Kidney tubule cell (primary cell): ENCODE measurements around the gene PPP2R2C.

Experiments used
- DNase-seq: peaks from one replicate; pipeline ENCODE4 v3.0.0-alpha.2; 2018; ENCODE audit warnings: low spot score

Gene PPP2R2C

DNA sequence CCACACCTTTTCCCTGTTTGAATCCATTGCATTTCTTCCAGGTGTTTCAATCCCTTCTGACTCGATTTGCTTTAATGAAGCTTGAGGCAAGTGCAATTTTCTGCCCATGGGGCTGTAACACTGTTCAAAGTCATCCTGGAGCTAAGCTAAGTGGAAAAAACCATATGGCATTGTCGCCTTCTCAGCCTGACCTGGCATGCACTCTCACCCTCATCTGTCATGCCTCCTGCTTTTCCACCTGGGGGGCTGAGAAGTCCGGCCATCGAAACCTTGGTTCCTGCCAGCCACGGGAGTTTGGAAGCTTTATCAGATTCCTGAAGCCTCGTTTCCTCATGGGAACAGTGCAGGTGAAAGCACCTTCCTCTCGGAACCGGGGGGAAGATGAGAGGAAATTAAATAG, 164.5 kb downstream of the PPP2R2C start:
- no peak for DNase-seq

DNA sequence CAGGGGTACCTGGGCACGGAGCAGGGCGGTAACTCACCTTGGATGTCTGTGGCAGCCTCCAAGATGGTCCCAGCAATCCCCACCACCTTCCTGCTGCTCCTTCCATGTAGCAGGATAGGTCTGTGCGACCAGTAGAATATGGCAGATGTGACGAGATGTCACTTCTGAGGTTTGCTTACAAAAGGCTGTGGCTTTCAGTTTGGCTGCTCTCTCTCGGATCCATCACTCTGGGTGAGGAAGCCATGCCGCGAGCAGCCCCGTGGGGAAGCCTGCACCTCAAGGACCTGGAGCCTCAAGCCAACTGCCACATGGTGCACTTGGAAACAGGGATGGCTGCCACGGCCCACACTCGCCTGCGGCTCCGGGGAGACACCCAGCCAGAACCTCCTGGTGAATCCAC, 165.2 kb downstream of the PPP2R2C start:
- no peak for DNase-seq

DNA sequence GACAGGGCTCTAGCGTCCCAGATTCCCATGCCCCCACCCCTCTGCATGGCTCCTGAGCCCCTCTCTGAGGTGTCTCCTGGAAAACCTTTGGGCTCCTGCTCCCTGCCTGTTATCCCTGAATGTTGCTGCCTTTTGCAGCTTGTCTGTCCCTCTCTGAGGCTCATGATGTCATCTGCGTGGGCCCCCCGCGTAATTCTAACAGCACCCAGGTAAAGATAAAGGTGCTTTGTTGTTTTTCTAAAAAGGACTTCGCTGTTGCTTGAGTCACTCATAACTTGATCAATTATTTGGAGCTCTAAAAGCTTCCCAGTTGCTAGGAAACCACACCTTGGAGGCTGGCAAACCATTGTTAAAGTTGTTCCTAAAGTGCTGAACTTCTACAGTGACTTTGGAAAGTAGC, 166.1 kb downstream of the PPP2R2C start:
- DNase-seq = no peak

DNA sequence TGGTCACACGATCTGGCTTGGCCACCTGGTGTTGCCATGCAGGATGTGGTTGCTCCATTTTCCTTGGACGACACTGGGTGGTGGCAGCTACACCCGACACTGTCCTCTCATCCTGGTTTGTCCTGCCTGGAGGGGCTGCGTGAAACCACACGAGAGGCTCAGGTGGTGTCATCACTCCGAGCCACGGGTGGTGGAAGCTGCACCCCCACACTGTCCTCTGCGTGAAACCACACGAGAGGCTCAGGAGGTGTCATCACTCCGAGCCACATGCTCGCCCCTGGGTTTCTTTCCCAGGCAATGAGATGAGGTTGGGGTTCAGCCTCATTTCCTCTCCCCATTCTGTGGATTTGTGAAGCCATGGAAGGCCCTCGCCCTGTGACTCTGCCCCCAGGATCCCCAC, 168.5 kb downstream of the PPP2R2C start:
- no peak for DNase-seq

DNA sequence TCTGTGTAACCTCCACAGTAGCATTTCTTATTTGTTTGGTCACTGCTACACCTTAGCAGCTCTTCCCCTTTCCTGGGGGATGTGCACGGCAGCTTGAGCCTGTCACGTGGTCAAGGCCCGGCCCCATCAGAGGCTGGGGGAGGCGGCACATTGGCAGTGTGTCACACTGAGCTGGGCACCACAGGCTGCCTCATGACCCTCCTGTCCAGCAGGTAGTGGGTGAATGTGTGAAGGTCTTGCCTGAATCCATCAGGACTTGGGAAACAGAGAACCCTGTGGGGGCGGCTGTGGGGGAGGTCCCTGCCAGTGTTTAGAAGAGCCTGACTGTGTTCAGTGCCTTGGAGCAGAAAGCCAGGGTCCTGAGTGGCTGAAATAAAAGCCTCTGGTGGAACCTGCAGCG, 169.5 kb downstream of the PPP2R2C start:
- DNase-seq = no peak

DNA sequence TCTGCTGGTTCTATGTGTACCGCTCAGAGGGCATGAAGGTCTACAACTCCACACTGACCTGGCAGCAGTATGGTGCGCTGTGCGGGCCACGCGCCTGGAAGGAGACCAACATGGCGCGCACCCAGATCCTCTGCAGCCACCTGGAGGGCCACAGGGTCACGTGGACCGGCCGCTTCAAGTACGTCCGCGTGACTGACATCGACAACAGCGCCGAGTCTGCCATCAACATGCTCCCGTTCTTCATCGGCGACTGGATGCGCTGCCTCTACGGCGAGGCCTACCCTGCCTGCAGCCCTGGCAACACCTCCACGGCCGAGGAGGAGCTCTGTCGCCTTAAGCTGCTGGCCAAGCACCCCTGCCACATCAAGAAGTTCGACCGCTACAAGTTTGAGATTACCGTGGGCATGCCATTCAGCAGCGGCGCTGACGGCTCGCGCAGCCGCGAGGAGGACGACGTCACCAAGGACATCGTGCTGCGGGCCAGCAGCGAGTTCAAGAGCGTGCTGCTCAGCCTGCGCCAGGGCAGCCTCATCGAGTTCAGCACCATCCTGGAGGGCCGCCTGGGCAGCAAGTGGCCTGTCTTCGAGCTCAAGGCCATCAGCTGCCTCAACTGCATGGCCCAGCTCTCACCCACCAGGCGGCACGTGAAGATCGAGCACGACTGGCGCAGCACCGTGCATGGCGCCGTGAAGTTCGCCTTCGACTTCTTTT, 170.5 kb downstream of the PPP2R2C start:
- no peak for DNase-seq

DNA sequence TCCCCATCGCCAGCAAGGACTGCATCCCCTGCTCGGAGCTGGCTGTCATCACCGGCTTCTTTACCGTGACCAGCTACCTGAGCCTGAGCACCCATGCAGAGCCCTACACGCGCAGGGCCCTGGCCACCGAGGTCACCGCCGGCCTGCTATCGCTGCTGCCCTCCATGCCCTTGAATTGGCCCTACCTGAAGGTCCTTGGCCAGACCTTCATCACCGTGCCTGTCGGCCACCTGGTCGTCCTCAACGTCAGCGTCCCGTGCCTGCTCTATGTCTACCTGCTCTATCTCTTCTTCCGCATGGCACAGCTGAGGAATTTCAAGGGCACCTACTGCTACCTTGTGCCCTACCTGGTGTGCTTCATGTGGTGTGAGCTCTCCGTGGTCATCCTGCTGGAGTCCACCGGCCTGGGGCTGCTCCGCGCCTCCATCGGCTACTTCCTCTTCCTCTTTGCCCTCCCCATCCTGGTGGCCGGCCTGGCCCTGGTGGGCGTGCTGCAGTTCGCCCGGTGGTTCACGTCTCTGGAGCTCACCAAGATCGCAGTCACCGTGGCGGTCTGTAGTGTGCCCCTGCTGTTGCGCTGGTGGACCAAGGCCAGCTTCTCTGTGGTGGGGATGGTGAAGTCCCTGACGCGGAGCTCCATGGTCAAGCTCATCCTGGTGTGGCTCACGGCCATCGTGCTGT, 171.2 kb downstream of the PPP2R2C start:
- no peak for DNase-seq

DNA sequence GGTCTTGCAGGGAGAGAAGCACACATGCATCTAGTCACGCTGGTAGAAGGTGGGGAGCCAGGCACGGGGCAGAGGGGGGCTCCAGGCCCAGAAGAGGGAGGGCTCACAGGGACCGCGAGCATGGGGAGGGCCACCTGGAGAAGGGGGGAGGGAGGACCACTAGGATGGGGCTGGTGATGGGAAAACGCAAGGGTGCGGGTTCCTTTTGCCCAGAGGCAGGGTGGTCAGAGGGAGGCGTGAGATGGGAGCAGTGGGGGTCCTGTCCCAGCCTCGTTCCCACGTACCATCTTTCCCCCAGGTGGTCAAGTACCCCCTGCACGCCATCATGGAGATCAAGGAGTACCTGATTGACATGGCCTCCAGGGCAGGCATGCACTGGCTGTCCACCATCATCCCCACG, 172.1 kb downstream of the PPP2R2C start:
- no peak for DNase-seq

DNA sequence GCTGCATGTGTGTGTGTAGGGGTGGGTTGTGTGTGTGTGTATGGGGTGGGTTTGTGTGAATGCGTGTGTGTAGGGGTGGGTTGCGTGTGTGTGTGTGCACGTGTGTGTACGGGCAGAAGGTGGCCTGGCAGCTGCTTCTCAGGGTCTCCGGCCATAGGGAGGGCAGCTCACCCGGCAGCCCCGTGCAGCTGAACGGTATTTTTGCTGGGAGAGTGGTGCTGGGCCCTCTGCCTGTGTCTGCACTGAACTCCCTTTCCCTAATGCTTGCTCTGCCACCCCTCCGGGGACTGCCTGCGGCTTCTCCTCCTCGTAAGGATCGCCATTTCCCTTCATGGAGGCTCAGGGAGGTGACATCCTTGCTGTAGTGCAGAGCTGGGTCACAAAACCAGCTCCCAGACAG, 172.5 kb downstream of the PPP2R2C start:
- DNase-seq = no peak

DNA sequence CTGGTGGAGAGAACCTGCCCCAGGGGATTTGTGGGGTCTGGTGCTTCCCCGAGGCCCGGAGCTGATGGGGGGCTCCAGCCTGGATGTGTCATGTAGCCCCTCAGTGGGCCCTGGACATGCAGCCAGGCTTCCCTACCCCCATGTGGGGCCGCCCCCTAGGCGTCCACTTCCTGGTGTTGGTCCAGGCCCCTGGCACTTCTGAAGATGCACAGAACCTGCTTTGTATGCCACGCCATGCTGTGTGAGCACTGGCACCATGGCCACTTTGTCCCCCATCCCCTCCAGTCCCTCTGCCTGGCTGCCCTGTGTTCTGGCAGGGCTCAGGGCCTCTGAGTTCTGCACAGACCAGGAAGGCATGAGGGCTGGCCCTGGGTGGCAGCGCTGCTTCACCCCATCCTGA, 173.6 kb downstream of the PPP2R2C start:
- DNase-seq = no peak

DNA sequence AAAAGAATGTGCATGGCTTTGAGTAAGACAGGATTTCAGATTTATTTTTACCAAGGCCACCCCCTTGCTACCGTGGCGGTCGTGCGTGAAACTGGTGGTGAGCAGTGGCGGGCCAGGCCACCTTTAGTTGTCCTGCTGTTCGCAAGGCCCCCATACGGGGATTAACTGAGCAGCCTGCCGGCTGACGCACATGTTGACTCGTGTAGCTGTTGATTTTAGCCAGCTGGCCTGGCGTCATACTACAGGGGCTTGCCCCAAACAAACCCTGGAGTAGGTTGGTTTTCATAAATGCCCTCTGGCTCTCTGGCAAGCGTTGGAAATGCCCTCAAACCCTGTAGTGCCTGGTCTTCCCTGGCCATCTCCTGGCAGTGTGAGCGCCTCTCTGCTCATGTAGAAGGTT, 174.4 kb downstream of the PPP2R2C start:
- DNase-seq = no peak

DNA sequence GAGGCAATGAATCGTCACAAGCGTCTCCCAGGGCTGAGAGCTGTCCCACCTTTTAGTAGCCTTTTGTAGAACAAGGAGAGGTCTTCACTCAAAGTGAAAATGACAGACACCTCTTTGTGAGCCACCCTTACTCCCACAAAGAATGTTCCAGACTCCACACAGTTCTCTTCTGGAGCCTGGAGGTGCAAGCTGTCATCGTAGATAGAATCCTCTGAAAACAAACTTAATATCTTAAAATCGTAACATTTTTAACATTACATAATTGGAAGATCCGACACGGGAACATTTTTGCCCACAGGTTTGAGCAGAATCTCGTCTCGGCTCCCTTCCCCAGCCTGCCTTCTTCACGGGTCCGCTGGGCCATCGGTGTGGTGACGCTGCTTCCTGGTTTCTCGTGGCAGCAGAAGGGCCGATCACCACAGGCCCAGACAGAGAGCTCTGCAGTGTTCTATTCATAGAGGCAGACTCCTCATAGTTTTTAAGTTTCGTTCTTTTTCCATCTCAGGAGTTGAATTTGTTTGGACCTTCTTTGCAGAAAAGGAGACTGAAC, 175.1 kb downstream of the PPP2R2C start:
- DNase-seq = no peak

DNA sequence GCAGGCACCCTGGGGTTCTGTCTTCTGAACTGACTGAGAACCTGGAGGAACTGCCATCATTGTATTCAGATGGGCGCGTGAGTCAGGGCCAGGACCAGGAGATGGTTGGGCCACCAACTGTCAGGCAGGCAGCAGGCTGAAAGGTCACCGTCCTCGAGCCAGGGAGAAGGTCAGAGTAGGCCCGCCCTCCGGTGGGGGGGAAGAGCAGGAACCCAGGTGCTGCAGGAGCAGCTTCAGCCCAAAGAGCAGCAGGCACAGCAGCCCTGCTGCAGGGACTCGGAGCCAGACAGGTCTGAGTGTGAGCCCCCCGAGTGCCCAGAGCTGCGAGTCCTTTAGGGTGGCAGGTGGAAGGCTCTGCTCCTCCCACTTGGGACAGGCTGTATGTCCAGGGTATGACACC, 176.4 kb downstream of the PPP2R2C start:
- no peak for DNase-seq

DNA sequence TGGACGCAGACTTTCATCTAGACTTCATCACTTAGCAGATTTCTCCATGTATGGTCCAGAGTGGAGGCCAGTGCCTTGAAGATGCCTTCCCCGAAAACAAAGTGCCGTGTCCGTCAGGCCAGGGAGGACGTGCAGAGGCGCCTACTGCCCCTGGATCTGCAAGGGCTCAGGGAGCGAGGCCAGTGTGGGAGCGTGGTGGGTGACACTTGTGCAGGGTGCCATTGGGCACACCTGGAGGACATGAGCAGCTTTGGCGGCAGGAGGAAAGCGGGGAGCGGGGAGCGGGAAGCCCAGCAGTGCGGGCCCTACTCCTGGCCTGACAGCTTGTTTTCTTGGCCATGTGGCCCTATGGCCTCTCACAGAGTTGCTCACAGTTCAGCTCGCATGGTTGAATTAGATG, 176.9 kb downstream of the PPP2R2C start:
- no peak for DNase-seq

DNA sequence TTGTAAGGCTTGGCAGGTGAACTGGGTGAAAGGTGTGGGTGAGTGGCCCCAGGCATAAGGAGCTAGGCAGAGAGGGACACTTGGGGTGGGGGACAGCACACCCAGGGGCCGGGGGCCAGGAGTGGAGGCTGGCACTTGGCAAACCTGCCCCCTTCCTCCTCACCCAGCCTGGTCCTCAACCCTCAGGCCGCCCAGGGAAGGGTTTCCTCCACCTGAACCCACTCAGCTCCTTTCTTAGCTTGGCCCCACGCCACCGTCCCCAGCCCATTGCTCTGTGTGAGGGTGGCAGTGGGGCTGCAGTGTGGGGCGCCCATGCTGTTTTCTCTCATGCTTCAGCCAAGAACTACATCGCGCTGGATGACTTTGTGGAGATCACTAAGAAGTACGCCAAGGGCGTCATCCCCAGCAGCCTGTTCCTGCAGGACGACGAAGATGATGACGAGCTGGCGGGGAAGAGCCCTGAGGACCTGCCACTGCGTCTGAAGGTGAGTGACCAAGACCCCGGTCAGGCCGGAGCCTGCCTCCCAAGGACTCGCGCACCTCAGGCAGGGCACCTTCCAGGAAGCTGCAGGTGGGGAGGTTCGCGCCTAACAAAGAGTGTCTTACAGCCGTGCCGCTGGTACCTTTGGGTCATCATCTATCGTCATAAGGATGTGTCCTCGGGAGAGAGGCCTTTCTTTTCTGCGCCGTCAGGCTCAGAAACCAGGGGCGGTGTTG, 177.6 kb downstream of the PPP2R2C start:
- DNase-seq = no peak

DNA sequence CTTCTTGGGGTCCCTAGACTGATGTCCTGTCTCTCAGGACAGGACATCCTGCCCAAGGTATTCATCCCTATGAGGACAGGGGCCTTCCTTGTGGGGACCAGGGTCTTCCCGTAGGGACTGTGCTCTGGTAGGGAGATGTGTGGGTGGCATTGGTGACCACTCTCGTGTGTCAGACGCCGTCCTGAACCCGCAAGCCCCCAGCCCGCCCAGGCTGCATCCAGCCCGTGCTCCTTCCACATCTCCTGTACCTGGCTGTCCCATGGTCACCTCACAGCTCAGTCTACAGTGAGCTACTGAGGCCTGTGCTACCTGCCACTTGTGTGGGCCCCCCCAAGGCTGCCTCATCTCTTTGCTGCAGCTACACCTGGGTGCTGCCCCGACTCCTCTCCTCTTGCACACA, 178.8 kb downstream of the PPP2R2C start:
- DNase-seq = no peak

DNA sequence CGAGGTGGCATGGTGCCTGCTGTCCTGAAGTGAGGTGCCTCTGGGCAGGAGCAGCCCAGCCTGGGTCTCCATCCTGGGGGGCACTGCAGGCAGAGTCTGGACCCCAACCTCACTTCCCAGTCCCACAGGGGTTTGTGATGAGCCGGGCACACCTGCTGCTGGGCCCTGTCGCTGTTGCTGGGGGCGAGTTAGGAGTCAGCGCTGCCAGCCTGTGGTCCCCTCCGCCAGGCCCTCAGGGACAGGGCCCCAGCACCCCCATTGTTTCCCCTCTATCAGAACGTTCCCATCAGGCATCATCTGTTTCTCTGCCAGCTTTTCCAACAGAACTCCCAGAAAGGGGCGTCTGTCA, 179.3 kb downstream of the PPP2R2C start:
- DNase-seq = no peak

DNA sequence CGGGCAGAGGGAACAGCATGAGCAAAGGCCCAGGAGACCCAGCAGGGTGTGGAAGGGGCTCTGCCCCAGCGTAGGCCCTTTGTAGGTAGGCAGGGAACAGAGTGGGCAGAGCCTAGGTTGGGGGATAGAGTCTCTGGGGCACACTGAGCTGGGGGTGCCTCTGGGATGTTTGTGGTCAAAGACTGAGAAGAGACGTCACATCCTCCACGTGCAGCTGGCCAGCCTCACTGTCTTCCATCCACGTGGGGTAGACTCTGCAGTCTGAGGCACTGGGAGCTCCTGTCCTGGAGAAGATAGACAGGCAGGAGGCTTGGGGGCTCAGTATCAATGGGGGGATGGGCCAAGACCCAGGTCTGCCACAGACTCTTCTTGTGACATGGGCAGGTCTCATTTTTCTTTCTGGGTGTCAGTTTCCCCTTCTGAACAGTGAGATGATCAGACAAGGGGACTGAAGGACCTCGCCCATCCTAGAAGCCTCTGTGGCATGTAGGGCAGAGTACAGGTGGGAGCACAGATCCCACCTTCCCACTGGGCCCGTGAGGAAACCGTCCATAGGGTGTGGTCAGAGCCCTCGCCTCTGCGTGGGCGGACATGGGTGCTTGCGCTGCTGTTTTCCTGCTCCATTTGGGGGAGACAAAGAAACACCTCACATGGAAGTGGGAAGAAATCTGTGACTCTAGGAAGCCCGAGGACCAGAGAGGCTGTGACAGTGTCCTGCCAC, 179.9 kb downstream of the PPP2R2C start:
- no peak for DNase-seq

DNA sequence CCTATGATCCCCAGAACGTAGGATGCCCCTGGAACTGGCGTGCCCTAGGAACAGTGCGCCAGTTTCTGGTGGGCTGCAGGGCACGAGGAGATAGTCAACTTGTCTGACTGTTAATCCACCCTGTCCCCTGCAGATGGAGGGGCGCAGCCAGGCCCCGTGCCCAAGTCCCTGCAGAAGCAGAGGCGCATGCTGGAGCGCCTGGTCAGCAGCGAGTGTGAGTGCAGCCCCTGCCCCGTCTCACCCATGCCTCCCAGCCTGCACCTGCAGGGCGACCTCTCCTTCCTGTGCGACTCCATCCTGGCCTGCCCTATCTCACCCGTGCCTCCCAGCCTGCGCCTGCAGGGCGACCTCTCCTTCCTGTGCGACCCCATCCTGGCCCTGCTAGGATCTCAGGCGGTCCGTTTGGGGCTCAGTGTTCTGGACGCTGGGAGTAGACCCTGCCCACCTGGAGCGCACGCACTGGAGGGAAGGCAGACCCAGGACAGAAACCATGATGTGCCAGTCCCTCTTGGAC, 180.6 kb downstream of the PPP2R2C start:
- DNase-seq = no peak

DNA sequence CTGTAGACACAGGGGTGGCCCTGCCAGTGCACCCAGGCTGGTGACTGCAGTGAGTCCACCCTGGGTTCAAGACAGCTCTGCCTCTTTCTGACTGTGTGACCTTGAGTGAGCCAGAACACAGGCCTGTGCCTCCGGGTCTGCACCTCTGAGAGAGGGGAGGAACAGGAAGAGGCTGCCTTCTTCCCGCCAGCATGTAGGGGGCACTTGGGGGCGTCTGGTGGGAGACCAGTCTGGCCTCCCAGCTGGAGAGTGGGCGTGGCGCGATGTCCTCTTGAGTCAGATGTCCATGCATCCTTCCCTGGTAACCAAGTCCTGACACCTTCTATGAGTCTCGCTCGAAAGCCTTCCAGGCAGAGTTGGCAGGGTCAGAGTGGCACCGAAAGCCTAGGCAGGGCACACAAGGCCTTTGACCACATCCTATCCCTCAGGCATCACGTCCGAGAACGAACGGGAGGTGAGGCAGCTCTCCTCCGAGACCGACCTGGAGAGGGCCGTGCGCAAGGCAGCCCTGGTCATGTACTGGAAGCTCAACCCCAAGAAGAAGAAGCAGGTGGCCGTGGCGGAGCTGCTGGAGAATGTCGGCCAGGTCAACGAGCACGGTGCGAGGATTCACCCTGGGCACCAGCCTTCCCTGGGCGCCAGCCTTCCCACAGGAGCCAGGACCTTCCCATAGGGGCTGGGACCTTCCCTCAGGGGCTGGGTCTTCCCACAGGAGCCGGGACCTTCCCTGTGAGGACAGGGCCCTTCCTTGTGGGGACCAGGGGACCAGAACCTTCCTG, 181.5 kb downstream of the PPP2R2C start:
- no peak for DNase-seq

DNA sequence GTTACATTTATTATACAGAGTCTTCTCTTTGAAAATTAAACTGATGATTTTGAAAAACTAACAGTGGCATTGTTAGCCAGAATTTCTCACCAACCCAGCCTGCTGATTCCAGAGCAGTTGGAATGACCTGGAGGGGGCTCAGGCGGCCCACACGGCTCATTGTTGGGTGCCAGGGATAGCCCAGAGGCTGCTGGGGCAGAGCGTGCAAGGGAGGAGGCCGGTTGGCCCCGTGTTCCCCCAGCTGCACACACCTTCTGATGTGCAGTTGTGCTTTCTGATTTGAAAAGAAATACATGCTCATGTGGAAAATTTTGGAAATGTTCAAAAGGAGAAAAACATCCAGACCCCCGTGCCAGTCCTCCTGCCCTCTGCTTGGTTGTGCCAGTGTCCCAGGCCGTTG, 182.2 kb downstream of the PPP2R2C start:
- DNase-seq = no peak

DNA sequence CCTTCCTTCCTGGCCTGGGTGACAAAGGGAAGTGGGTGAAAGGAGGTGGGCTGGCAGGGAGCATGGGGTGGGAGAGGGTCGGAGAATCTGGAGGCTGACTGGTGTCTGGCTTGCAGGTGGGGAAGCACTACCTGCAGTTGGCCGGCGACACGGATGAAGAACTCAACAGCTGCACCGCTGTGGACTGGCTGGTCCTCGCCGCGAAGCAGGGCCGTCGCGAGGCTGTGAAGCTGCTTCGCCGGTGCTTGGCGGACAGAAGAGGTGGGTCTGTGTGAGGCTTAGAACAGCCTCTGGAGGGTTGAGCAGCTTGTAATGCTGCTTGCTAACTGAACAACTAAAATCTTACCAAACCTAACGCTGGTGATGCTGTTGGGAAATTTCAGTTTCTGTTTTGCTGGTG, 183.5 kb downstream of the PPP2R2C start:
- no peak for DNase-seq
